HuH-7.5 (cell line): Measurements from ENCODE around the gene CSF2RB.

Experiments used
- DNase-seq: peaks from one replicate; pipeline ENCODE4 v3.0.0; 2011; ENCODE audit warnings: low spot score

Gene CSF2RB

GRCh38 chr22:36921309-36922104 is 8.1 kb downstream of the CSF2RB start:
- no peak for DNase-seq

- DNase-seq = no peak
Measured at GRCh38 chr22:36922105-36922608, 8.7 kb downstream of the CSF2RB start.

DNA sequence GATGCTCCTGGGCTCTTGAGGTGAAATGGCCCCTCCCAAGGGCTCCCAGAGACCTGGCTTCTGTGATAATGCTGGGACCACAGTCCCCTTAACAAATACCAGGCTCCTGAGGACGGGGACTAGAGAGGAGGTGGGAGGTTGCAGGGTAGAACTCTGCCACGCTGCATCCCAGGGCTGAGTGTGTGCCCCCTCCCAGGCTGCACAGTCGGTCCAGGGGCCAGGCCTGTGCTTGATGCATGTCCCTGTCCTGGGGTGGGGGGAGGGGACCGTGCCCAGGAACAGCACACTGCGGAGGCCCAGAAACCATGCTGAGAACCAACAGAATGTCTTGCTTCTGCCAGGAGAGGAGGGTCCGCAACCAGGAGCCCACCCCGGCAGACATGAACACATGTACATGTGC is 9.3 kb downstream of the CSF2RB start:
- no peak for DNase-seq

- no peak for DNase-seq
Measured at GRCh38 chr22:36923131-36923788, 9.8 kb downstream of the CSF2RB start.

DNA sequence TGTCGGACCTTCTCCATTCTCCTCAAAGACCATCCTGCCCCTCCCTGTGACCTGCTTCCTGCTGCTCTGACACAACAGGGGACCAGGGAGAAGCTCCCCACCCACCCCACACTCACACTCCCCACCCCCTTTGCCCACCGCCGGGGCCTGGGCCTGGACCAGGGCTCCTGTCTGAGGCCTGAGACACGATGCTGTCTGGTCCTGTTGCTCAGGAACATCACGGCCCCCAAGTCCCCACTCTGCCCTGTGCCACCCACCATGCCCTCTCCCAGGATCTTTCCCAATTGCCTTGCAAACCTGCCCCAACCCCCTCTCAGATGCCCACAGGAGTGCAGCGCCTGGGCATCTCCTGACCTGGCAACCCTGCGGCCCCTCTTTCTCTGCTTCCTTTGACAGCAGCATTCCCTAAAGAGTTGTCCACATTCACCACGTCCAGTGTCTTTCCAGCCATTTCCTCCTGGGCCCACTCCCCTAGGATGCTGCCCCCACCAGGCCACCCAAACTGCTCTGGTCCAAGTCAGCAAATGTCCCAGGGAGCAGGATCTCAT is 10.8 kb downstream of the CSF2RB start:
- no peak for DNase-seq

DNA sequence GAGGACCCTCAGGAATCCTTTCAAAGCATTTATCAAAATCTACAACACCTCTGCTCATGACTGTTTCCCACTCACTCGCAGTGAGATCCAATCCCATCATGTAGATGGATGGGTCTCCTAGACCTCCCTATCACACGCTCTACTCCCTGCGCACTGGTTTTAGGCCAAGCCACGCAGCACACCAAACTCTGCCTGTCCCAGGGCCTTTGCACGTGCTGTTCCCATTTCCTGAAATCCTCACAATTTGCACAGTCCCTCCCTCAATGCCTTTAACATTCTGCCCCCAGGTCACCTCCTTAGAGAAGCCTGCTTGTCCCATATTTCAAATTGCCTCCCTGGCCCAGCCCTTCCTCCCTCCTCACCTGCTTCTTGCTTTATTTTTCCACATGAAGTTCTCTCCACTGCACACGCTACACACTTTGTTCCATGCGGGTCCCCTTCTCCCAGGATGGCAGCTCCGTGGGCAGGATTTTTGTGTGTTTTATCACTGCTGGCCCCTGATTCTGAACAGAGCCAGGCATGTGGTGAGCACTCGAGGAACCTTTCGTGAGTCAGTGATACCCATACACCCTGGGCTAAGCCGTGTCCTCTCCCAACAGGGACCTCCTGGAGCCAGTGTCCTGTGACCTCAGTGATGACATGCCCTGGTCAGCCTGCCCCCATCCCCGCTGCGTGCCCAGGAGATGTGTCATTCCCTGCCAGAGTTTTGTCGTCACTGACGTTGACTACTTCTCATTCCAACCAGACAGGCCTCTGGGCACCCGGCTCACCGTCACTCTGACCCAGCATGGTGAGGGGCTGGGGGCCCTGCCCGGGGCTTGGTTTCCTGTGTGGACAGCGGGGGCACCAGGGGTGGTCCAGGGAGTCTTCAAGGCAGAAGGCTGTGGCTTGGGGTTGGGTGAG is 12.2 kb downstream of the CSF2RB start:
- DNase-seq = no peak

- no peak for DNase-seq
Measured at GRCh38 chr22:36926309-36926708, 12.9 kb downstream of the CSF2RB start.

DNA sequence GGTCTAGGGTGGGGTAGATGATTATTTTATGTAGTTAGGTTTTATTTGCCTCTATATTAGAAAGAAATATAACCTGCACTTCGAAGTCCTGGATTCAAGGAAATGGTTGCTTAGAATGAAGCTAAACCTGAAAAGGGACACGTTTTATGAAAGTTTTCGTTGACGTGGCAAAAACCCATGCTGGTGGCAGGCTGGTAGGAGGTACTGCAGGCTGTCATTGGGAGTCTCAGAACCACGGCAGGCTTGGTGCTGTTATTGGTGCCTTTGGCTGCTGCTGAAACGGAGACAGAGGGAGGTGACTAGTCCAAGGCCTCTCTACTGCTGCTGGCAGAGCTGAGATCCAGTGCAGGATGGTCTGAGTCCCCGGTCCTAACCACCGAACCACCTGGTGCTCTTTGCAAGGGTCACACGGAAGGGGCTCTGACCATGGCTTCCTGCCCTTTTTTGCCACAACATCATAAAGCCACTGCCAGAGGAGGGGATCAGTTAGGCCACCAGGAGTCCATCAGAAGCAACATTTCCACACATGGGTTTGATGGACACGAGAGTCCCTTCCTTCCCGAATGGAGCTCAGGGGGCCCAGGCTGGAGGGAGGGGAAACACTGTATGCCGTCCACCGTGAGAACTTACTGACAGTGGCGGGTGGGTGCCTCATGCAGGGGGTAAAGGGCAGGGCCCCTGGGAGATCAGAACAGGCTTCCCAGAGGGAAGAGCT is 13.4 kb downstream of the CSF2RB start:
- no peak for DNase-seq

GRCh38 chr22:36927671-36928070 is 14.2 kb downstream of the CSF2RB start:
- DNase-seq = no peak

DNA sequence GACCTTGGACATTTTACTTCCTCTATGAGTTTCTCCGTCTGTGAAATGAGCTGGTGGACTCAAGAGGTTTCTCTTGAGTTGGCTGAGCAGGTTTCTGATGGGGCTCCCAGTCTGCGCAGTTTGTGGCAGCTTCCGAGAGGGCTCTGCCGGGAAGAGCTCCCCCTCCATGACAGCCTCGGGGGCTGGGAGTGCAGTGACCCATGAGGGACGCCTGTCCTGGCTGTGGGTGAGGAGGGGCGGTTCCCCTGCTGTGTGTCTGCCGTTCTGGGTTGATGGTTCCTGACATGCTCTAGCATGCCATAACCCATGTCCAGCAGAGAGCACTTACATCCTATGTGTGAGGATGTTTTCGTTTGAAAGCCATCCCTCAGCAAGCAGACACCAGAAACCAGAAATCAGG is 14.8 kb downstream of the CSF2RB start:
- no peak for DNase-seq

GRCh38 chr22:36928786-36929535 is 15.5 kb downstream of the CSF2RB start:
- DNase-seq = no peak

- DNase-seq = no peak
Measured at GRCh38 chr22:36929621-36930020, 16.2 kb downstream of the CSF2RB start.

GRCh38 chr22:36930041-36930935 is 16.9 kb downstream of the CSF2RB start:
- DNase-seq = no peak

DNA sequence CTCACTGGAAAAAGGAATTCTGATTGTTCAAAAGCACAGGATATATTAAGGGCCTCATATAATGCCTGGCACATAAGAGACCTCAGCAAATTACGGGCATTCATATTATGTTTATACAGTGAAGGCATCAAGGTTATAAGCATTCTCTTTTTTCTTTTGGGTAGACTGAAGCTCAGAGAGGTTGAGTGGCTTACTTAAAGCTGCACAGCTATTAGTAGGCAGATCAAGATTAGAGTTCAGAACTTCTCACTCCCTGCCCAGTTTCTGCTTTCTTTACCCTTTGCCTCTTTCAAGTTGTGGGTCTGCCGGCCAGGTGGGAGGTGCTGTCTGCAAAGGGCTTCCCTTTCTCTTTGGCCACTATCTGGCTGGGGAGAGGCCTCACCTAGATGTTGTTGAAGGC is 18.0 kb downstream of the CSF2RB start:
- no peak for DNase-seq

- DNase-seq = no peak
Measured at GRCh38 chr22:36933629-36934417, 20.4 kb downstream of the CSF2RB start.

DNA sequence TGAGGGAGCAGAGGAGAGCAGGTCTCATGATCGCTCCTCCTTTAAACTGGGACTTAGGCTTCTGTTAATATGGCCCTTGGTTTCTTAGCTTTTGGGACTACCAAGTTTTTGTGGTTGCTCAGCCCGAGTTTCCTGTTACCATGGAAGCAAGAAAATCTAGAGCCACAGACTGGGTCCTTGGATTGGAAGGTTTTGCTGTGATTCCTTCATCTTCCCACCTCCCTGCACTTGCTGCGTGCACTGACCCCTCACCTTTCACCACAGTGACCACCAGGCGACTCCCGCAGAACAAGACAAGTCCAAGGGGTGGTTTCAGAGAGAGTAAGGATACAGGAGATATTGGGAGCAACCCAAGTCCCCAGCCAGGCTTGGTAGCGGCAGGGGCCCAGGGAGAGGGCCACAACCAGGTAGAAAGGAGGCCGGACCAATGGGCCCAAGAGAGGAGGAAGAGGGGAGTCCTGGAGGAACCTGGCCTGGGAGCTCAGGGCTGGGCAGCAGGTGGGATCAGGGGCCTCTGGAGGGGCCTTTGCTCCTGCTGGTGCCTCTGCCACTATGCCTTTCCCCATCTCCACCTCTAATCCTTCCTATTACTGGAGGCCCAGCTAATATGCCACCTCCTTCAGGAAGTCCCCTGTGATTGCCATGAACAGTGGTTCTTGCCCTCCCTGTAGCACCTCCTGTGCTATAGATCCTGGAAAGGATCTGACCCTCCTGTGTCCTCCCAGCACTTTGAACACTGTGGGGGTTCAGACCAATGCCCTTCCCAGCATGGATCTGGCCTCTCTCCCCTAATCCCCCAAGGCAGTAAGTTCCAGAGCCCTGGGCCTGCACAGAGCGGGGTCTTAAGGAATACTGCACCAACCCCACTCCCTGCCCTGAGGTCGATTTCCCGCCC is 21.2 kb downstream of the CSF2RB start:
- no peak for DNase-seq

DNA sequence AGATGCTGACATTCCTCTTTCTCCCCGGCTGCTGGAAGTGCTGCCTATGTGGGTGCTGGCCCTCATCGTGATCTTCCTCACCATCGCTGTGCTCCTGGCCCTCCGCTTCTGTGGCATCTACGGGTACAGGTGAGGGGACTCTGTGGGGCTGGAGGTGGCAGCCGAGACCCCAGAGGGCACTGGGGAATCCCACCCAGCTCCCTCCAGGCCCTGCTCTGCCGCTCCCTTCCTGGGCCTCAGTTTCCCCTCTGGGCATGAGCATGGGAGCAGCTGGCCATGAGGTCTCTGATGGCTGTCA is 21.8 kb downstream of the CSF2RB start:
- DNase-seq = no peak

DNA sequence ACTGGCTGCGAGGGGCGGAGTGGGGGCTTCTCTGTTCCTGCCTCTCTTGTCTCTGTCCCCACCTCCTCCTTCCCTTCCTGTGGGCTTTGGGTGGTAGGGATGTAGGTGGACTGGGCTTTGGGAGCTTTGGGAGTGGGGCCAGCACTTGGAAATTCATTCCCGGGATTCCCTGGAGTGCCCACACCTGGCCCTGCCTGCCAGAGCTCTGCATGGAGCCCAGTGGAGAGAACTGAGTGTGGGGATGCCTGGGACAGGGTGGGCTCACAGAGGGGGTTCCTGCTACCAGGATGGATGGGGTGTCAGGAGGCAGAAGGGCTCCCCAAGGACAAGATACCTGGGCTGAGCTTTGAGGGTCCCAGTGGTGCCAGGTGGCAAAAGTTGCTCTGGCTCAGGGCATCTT is 22.3 kb downstream of the CSF2RB start:
- DNase-seq = no peak
